Panc1 (cell line): Measurements from ENCODE around the gene TMEM151B. TPM values are rescaled to one million over a fixed set of nuclear protein-coding genes. Genes with fewer than 3 reads are reported as not detected.

Source experiments
- ATAC-seq: fragments of 200-7000 bp; cut with Tn5 transposase; 2 replicates; pipeline ENCODE4 v1.9.1; 2020; ENCODE audit warnings: mild to moderate bottlenecking, moderate library complexity
- BruUV-seq: library from RNA; stranded (reverse); fragments of 400-500 nt; replicated peaks from 2 replicates; lab custom pipeline; 2021; lab: Mats Ljungman, UMichigan
- CTCF ChIA-PET: fragments of 300-600 bp; sonication (Branson Sonifier 250); formaldehyde crosslinking; loops from one replicate; lab custom pipeline; 2022; ENCODE audit warnings: antibody characterized with exemption; lab: Charles Lee
- POLR2A ChIA-PET: fragments of 300-600 bp; sonication (Branson Sonifier 250); formaldehyde crosslinking; loops from one replicate; lab custom pipeline; 2022; ENCODE audit warnings: antibody characterized with exemption; lab: Charles Lee
- DNase-seq: peaks from one replicate; pipeline ENCODE4 v3.0.0-alpha.2; 2010; ENCODE audit warnings: low read depth, low spot score
- H3K27ac ChIP-seq: 2 replicates; pipeline ENCODE4 v1.5.1; 2011; ENCODE audit warnings: mild to moderate bottlenecking, low read length, inconsistent platforms
- H3K27me3 ChIP-seq: fragments of 200-500 bp; sonication (Bioruptor generic); 2 replicates; pipeline ENCODE4 v1.6.0; 2014; ENCODE audit warnings: low read length, inconsistent platforms; ENCODE audit not compliant: control insufficient read depth, insufficient read depth
- H3K36me3 ChIP-seq: fragments of 200-500 bp; sonication (Bioruptor generic); 2 replicates; pipeline ENCODE4 v1.5.1; 2014; ENCODE audit warnings: inconsistent platforms, mild to moderate bottlenecking, low read length, moderate library complexity; ENCODE audit not compliant: control insufficient read depth, insufficient read depth
- H3K4me1 ChIP-seq: 2 replicates; pipeline ENCODE4 v1.5.1; 2011; ENCODE audit warnings: inconsistent platforms, mild to moderate bottlenecking, low read length, moderate library complexity; ENCODE audit not compliant: control insufficient read depth, insufficient read depth
- H3K4me3 ChIP-seq, 2 experiments: 2 replicates each; pipeline ENCODE4 v1.5.1; 2011 to 2012; ENCODE audit warnings: low read depth in 2 of 2, low read length in 2 of 2, mild to moderate bottlenecking in 2 of 2, inconsistent platforms in 1 of 2, moderate library complexity in 1 of 2
- H3K9me3 ChIP-seq: fragments of 200-500 bp; sonication (Bioruptor generic); 2 replicates; pipeline ENCODE4 v1.5.1; 2014; ENCODE audit warnings: low read depth, mild to moderate bottlenecking, inconsistent platforms, low read length, moderate library complexity; ENCODE audit not compliant: control insufficient read depth, insufficient read depth
- POLR2AphosphoS5 ChIP-seq: IDR thresholded peaks from 2 replicates; pipeline ENCODE4 v1.6.1; 2012; ENCODE audit warnings: mild to moderate bottlenecking, low read depth, low read length, moderate library complexity
- SIN3A ChIP-seq: IDR thresholded peaks from 2 replicates; pipeline ENCODE4 v1.6.1; 2012; ENCODE audit warnings: low read depth, mild to moderate bottlenecking, low read length, moderate library complexity, borderline replicate concordance; ENCODE audit not compliant: insufficient read depth
- TCF7L2 ChIP-seq: IDR thresholded peaks from 2 replicates; pipeline ENCODE4 v1.6.1; 2011; ENCODE audit warnings: mild to moderate bottlenecking, low read depth, low read length, inconsistent platforms
- in situ Hi-C: cut with HindIII; loops from 2 replicates; pipeline ENCODE4 v1.10.0; 2016; ENCODE audit warnings: low sequenced_read_pairs, low pct_unique_long_range_greater_than_20kb
- intact Hi-C: fragments of 100-400 bp; cut with micrococcal nuclease; formaldehyde crosslinking; loops from one replicate; pipeline ENCODE4 v1.10.0; 2022; ENCODE audit not compliant: unreplicated experiment
- total RNA-seq: library from RNA; stranded (reverse); gene quantifications from one replicate; pipeline ENCODE4 v1.2.1, GENCODE V29; 2021; ENCODE audit not compliant: unreplicated experiment
- TF ChIP-seq, protein P1 (sequence below): fragments of 450-650 bp; IDR thresholded peaks from 2 replicates; pipeline ENCODE4 v1.5.1; 2017; ENCODE audit warnings: mild to moderate bottlenecking
- TF ChIP-seq, protein P2 (sequence below), 2 experiments: IDR thresholded peaks; 2 replicates each; pipeline ENCODE4 v1.6.1; 2011 to 2012; ENCODE audit warnings: low read depth in 2 of 2, control low read depth in 1 of 2, low read length in 1 of 2, mild to moderate bottlenecking in 1 of 2, moderate library complexity in 1 of 2; ENCODE audit not compliant: insufficient read depth in 1 of 2

Gene TMEM151B
- total RNA-seq, 1 experiment from 2014 or later, result 0.18 TPM

DNA sequence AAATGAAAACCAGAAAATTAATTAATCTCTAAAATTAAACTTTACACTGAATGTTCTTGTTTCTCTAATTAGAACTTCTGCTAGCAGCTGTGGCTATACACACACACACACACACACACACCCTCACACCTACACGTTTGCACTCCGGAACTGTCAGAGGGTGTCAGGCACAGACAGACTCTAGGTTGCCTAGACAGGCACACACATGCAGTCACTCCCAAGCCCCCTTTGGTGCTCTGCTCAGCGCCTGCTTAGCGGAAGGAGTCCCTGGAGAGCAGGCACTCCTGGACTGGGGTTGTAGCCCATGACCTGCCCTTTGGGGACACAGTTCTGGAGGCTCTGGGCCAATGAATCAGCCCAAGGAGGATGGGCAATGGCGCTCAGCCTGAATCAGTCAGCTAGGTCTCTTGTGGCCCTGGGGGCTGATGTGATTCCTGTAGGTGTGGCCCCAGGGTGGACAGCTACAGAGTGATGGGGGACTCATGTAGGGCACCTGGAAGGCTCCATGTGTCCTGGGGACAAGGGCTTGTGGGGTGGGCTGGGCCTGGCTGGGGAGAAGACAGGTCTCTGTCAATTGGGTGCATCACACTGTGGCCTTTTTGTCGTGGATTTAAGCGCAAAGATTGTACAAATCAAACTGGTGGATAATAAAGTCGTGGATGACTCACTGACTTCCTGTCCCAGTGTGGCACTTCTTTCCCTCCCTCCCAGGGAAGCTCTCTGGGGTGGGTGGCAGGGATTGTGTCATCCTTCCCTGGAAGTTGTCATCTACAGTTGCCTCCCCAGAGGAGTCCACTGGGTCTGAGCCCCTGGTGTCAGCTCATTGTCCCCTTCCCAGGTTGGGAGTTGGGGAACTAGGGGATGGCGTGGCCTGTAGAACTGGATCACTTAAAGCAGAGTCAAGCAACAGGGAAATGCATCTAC, 8.8 kb downstream of the TMEM151B start:
- no peak for DNase-seq
- intact Hi-C loops (no loop called here), in situ Hi-C loops (no loop called here)
- ChIA-PET POLR2A (interaction anchor here (0.6 to 0.7 kb wide), 2 partner anchors 41 to 187 kb away, joined by 3 to 4 read pairs; no protein-coding TSS in a partner anchor), CTCF (interaction anchor here (0.7 kb wide), 1 partner anchor 26 kb away, joined by 5 read pairs; no protein-coding TSS in a partner anchor)
- TF ChIP-seq, protein P1, sequence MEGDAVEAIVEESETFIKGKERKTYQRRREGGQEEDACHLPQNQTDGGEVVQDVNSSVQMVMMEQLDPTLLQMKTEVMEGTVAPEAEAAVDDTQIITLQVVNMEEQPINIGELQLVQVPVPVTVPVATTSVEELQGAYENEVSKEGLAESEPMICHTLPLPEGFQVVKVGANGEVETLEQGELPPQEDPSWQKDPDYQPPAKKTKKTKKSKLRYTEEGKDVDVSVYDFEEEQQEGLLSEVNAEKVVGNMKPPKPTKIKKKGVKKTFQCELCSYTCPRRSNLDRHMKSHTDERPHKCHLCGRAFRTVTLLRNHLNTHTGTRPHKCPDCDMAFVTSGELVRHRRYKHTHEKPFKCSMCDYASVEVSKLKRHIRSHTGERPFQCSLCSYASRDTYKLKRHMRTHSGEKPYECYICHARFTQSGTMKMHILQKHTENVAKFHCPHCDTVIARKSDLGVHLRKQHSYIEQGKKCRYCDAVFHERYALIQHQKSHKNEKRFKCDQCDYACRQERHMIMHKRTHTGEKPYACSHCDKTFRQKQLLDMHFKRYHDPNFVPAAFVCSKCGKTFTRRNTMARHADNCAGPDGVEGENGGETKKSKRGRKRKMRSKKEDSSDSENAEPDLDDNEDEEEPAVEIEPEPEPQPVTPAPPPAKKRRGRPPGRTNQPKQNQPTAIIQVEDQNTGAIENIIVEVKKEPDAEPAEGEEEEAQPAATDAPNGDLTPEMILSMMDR, result no peak
- TF ChIP-seq SIN3A (no peak), TCF7L2 (no peak)
- TF ChIP-seq, protein P2, sequence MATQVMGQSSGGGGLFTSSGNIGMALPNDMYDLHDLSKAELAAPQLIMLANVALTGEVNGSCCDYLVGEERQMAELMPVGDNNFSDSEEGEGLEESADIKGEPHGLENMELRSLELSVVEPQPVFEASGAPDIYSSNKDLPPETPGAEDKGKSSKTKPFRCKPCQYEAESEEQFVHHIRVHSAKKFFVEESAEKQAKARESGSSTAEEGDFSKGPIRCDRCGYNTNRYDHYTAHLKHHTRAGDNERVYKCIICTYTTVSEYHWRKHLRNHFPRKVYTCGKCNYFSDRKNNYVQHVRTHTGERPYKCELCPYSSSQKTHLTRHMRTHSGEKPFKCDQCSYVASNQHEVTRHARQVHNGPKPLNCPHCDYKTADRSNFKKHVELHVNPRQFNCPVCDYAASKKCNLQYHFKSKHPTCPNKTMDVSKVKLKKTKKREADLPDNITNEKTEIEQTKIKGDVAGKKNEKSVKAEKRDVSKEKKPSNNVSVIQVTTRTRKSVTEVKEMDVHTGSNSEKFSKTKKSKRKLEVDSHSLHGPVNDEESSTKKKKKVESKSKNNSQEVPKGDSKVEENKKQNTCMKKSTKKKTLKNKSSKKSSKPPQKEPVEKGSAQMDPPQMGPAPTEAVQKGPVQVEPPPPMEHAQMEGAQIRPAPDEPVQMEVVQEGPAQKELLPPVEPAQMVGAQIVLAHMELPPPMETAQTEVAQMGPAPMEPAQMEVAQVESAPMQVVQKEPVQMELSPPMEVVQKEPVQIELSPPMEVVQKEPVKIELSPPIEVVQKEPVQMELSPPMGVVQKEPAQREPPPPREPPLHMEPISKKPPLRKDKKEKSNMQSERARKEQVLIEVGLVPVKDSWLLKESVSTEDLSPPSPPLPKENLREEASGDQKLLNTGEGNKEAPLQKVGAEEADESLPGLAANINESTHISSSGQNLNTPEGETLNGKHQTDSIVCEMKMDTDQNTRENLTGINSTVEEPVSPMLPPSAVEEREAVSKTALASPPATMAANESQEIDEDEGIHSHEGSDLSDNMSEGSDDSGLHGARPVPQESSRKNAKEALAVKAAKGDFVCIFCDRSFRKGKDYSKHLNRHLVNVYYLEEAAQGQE (IDR thresholded peaks at IDR 0.05; ENCODE audit: insufficient read depth in 1 of 2, low read depth in 2 of 2, low read length in 1 of 2), result no peak
- no peaks in the 10 kb centered on the region for H3K9me3 ChIP-seq
- BruUV-seq, result no TSS peak
- H3K27ac ChIP-seq, result no peak overlapping the region
- no peaks in the 10 kb centered on the region for H3K4me1 ChIP-seq
- ATAC-seq, result no peak
- H3K27me3 ChIP-seq, result peaks cover 8% of the 10 kb centered on the region; the same call in 1 of the 2 replicates
- H3K4me3 ChIP-seq, result no peak overlapping the region
- no peaks in the 10 kb centered on the region for H3K36me3 ChIP-seq

DNA sequence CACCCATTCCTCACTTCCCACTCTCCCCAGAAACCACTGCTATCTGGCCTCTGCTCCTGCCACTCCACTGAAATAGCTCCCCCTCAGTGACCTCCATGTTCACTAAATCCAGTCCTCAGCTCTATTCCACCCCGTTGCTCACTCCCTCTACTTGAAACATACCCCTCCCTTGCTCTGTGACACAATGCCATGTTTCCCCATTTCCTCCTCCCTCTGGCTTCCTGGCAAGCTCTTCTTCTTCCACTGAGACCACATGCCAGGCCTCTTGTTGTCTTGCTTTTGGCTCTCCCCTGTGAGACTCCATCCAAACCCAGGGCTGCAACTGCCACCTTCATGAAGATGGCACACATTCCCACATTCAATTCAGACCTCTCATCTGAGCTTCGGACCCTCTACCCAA, 13.9 kb downstream of the TMEM151B start:
- no peaks in the 10 kb centered on the region for H3K4me1 ChIP-seq
- ChIA-PET POLR2A (no interaction called here), CTCF (no interaction called here)
- no peak overlapping the region for H3K4me3 ChIP-seq
- in situ Hi-C loops, result no loop called here
- no peaks in the 10 kb centered on the region for H3K9me3 ChIP-seq
- no peak for DNase-seq
- H3K36me3 ChIP-seq, result no peaks in the 10 kb centered on the region
- no peak overlapping the region for H3K27ac ChIP-seq
- intact Hi-C loops, result no loop called here
- TF ChIP-seq, protein P2 (IDR thresholded peaks at IDR 0.05; ENCODE audit: insufficient read depth in 1 of 2, low read depth in 2 of 2, low read length in 1 of 2), result no peak
- TF ChIP-seq, protein P1, result no peak
- no peak for TF ChIP-seq POLR2AphosphoS5
- ATAC-seq, result no peak
- BruUV-seq, result no TSS peak
- H3K27me3 ChIP-seq, result peaks cover 26% of the 10 kb centered on the region; the same call in 1 of the 2 replicates
